ENCODE data around the gene HLCS.
"Not testable (repeated sequence)": the region's sequence is repeated elsewhere in the genome, so short reads cannot be mapped to it uniquely, and the experiment has no call there.

The HLCS gene

DNA sequence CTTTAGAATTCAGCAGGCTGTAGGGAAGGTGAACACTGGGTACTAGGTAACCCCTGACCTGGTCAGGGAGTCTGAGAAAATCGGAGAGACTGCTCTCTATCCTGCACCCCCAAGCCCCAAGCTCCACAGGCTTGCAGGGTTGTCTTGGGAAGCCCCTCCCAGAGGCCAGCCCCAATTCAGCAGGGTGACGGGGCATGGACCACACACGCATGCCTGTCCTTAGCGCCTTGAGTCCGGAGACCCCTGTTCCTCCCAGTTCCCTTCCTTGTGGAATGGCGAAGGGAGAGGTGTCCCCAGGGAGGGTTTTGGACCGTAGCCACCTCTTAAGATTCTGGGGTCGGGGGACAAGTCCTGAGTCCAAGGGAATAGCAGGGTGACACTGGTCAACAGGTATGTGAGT lies 116.1 kb downstream of the HLCS start:
- DNase-seq (ENCODE audit: low read depth, low spot score), result no peak

GRCh38 chr21:36849461-36850105 lies 116.9 kb downstream of the HLCS start:
- no peak for DNase-seq (ENCODE audit: low read depth, low spot score)

- DNase-seq (ENCODE audit: low read depth, low spot score), result no peak
Measured at GRCh38 chr21:36848730-36849274, 117.7 kb downstream of the HLCS start.

GRCh38 chr21:36847189-36847588 lies 119.3 kb downstream of the HLCS start:
- no peak for DNase-seq (ENCODE audit: low read depth, low spot score)

DNA sequence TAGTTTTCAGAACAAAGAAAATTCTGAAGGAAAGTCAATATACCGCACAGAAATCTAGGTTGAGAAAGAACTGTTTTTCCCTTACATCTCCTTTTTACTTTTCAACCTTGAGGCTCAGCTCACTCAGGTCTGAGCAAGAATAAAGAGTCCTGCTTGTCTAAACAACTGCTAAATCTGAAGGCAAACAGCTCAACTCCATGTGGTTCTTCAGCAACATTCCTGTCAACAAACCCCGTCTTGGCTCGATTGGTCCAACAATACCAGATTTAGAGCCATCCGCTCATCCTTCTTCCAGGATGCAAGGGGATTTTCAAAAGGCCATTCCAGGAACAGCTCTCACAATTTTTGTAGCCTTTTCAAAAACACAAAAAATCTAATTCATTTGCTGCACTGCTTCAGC lies 119.8 kb downstream of the HLCS start:
- no peak for DNase-seq (ENCODE audit: low read depth, low spot score)

GRCh38 chr21:36845790-36846189 lies 120.7 kb downstream of the HLCS start:
- DNase-seq (ENCODE audit: low read depth, low spot score), result no peak

- DNase-seq (ENCODE audit: low read depth, low spot score), result no peak
Measured at GRCh38 chr21:36845070-36845469, 121.4 kb downstream of the HLCS start.

GRCh38 chr21:36841866-36842265 lies 124.6 kb downstream of the HLCS start:
- no peak for DNase-seq (ENCODE audit: low read depth, low spot score)

DNA sequence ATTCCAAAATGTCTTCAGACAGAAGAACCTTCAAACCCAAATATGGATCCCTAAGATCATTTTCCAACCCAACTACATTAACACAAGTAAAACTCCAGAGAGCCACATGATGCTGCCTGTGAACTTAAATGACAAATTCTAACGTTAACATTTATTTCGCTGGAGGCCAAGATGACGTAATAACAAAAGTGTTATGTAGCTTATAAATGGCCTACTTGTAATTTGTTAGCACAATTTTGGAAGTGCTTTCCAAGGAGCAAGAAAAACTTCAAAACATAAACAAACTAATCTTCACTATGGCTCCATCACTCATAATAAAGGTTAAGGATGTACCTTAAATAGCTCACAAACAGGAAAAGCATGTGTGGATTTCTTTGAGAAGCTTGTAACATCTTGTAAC lies 126.7 kb downstream of the HLCS start:
- DNase-seq (ENCODE audit: low read depth, low spot score), result no peak

GRCh38 chr21:36839123-36839522 lies 127.3 kb downstream of the HLCS start:
- no peak for DNase-seq (ENCODE audit: low read depth, low spot score)

GRCh38 chr21:36835383-36835795 lies 131.1 kb downstream of the HLCS start:
- DNase-seq (ENCODE audit: low read depth, low spot score), result no peak

DNA sequence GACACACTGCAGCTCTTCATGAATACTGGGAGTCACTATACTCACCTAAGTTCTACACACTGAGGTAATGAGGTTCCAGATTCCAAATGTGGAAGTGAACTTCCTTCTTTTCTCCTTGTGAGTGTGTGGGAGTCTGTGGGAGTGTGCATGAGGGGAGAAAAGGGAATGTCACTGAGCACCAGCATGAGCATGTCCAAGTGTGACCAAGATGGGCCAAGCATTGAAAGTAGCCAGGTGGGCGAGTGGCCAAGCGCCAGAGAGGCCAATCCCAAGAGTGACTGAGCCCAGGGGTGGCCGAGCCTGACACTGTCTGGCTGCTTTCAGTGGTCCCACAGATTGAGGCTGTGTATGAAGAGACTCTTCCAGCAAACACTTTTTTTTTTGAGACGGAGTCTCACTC lies 132.3 kb downstream of the HLCS start:
- no peak for DNase-seq (ENCODE audit: low read depth, low spot score)

DNA sequence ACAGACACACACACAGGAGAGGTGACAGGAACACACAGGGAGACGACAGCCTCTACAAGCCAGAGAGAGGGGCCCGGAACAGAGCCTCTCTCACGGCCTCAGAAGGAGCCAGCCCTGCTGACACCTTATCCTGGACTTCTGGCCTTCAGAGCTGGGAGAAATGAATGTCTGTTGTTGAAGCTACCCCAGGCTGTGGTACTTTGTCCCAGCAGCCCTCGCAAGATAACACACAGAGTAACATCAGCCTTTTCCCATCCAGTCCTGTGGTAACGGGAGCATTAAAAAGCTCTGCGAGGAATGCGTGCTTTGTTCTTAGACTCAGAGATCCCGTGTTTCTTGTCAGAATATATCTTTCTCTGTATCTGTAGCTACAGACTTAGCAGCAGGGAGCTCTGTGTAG lies 136.4 kb downstream of the HLCS start:
- no peak for DNase-seq (ENCODE audit: low read depth, low spot score)

DNA sequence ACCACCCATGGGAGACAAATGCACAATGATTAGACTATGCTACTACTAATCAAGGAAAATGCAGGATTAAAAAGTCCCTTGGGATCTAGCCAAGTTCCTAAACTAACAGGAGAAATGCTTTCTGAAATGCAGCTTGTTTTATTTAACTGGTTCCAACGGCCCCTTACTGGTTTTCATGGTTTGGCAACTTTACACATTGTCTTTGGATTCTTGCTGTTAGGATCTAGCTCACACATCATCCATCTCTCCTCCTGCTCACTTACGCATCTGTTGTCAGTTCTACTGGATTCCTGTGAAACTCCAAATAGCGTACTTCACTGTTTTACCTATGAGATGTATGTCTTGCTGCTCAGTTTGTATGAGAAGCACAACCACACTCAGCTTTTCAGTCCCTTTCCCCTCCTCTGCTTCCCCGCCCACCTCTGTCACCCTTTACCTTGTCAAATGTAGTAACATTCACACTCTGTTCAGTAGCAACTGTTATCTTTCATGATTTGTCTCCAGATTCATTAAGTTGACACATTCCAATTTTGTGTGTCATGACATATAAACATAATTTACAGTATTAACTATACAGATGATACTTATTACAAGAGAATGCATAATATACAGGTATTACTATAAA lies 137.5 kb downstream of the HLCS start:
- no peak for DNase-seq (ENCODE audit: low read depth, low spot score)

DNA sequence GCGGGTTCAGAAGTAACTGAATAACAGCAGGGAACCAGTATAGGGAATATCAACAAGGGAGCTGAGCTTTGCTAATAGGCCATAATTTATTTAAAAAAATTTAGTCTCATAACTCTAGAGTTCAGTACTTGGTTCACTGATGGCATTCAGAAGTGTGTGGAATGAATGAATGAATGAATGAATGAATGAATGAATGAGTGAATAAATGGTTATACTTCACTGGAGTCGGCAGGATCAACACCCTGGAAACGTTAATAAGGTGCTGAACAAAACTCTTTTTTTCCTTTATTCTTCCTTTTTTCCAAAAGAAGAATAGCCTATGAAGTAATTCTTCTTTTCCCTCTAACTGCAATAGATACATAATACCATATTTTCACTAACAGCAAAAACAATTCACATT lies 138.3 kb downstream of the HLCS start:
- no peak for DNase-seq (ENCODE audit: low read depth, low spot score)

DNA sequence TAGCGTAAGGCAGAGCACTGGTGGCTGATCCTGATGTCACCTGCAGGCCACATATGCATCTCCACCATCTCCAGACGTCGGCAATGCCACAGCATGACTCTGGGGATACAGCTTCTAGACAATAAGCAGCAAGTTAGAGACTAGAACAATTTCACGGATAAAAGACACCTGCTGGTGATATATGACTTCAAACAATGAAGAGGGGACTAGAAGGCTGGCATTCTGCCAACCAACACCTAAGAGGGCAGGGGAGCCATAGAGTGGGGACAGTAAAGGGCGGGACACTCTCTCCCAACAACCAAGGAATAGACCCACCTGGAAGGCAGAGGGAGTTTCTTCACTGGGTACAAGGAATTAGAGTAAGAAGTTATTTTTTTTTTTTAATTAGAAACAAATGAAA lies 140.8 kb downstream of the HLCS start:
- DNase-seq (ENCODE audit: low read depth, low spot score), result no peak

- DNase-seq (ENCODE audit: low read depth, low spot score), result no peak
Measured at GRCh38 chr21:36821032-36821299, 145.5 kb downstream of the HLCS start.

DNA sequence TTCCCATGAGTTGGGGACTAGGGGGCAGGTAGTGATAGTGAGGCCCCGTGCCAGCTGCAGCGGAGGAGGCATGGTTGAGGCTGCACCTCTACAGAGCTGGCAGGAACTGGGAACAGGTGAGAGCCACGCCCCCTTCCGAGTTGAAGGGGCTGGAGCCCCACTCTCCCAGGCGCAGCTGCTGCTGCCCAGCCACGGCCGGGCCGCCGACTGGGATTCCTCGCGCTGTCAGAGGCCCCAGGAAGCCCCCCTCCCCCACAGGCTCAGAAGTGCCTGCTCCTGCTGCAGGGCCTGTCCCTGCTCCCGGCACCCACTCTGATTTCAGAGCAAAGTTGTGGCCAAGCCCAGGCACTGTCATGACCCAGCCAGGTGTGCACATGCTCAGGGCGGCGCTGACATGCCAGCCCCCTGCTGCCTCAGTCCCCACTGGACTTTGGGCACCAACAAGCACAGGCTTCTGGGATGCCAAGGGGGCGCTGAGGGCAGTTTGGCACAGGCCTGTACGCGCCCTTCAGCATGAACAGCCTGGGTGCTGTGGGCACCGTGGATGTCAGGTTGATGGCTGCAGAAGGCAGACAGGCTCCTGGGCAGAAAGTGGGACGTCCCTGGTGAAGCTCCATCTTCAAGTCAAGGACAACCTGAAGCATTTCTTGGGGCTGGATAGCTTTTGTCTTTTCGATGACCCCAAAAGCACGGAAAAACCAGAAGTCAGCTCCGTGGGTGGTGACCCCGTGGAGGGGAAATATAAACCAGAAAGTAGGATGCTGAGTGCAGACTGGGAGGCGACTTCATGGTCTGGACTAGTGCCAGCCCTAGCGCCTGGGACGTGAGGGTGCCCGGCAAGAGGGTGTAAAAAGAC lies 146.1 kb downstream of the HLCS start:
- peak; percentile 54 for DNase-seq (ENCODE audit: low read depth, low spot score)

- DNase-seq (ENCODE audit: low read depth, low spot score), result no peak
Measured at GRCh38 chr21:36817732-36818450, 148.6 kb downstream of the HLCS start.

GRCh38 chr21:36816561-36817130 lies 149.8 kb downstream of the HLCS start:
- DNase-seq (ENCODE audit: low read depth, low spot score), result no peak

- DNase-seq (ENCODE audit: low read depth, low spot score), result not testable (repeated sequence)
Measured at GRCh38 chr21:36816026-36816425, 150.4 kb downstream of the HLCS start.

DNA sequence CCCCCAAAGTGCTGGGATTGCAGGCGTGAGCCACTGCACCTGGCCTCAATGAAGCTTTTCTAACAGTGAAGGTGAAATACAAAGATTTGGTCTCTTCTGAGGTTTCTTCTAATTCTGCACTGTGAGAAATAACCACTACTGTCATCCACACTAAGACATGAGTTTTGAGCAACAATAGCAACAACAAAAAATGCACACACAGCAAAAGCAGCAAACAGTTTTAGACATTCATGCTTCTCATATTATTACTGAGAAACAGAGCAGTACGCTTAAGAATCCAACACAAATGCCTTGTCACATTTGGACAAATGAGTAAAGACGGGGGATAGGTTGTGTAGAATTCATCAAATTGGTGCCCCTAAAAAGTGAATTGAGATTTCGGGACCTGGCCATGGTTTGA lies 151.2 kb downstream of the HLCS start:
- no peak for DNase-seq (ENCODE audit: low read depth, low spot score)
